ENCODE measurements around the gene LNX1. TPM values are rescaled to one million over a fixed set of nuclear protein-coding genes. Genes with fewer than 3 reads are reported as not detected.

LNX1 gene
- total RNA-seq, 1 experiment from 2014 or later = 1.7 TPM

GRCh38 chr4:53580274-53580673 is 11.0 kb downstream of the LNX1 start:
- H3K27ac Mint-ChIP-seq = no peak overlapping the region
- H3K27me3 Mint-ChIP-seq (ENCODE audit: low read depth) = no peaks in the 10 kb centered on the region
- no peak overlapping the region; the same call in 1 of the 2 replicates for H2BK15ac ChIP-seq (ENCODE audit: low read depth, low read length)
- H3K56ac ChIP-seq (ENCODE audit: insufficient read length, low read depth, low read length) = no peak overlapping the region
- no peak overlapping the region for H4K5ac ChIP-seq (ENCODE audit: insufficient read length, low read depth, low read length)
- H3K23ac ChIP-seq (ENCODE audit: insufficient read length, low read depth, low read length) = no peak overlapping the region
- no peak overlapping the region for H2AFZ ChIP-seq (ENCODE audit: low read length)
- H3K79me1 ChIP-seq (ENCODE audit: insufficient read depth, low read depth, low read length, poor library complexity, severe bottlenecking) = no peaks in the 10 kb centered on the region
- H2BK12ac ChIP-seq (ENCODE audit: insufficient read length, low read depth, low read length) = no peak overlapping the region
- WGBS (ENCODE audit: extremely low coverage, insufficient read length, low lambda C conversion rate) = 100% methylated on average over 1 of the region's 3 CpGs
- no peak for TF ChIP-seq CTCF (conservative IDR thresholded peaks at IDR 0.05)
- DNase-seq = no peak
- no peak overlapping the region for H4K91ac ChIP-seq (ENCODE audit: insufficient read length, low read depth, low read length)
- H3K4me1 Mint-ChIP-seq = peaks cover 8 to 11% of the 10 kb centered on the region in 2 experiments
- H3K9me3 Mint-ChIP-seq = no peaks in the 10 kb centered on the region
- H2BK120ac ChIP-seq (ENCODE audit: low read depth, low read length, poor library complexity, severe bottlenecking) = no peak overlapping the region
- H3K36me3 Mint-ChIP-seq (ENCODE audit: insufficient read depth in 1 of 3, low read depth in 3 of 3) = no peaks in the 10 kb centered on the region
- no peaks in the 10 kb centered on the region for H4K20me1 ChIP-seq (ENCODE audit: control insufficient read depth, insufficient read depth, insufficient read length)
- H3K23me2 ChIP-seq (ENCODE audit: insufficient read length, low read depth, low read length, poor library complexity, severe bottlenecking) = no peaks in the 10 kb centered on the region
- no peak overlapping the region for H2BK20ac ChIP-seq (ENCODE audit: low read depth, low read length, poor library complexity, severe bottlenecking)
- H3K14ac ChIP-seq (ENCODE audit: insufficient read depth, low read length) = no peak overlapping the region
- no peak overlapping the region for H2AK5ac ChIP-seq (ENCODE audit: insufficient read length, low read length)
- no peak overlapping the region for H2BK5ac ChIP-seq (ENCODE audit: insufficient read length, low read length)
- no peak overlapping the region for H3T11ph ChIP-seq (ENCODE audit: low read length)
- no peaks in the 10 kb centered on the region for H3K27me3 ChIP-seq (ENCODE audit: insufficient read depth, low read length)
- no peak overlapping the region for H3K4ac ChIP-seq (ENCODE audit: low read depth, low read length)
- H3K79me2 ChIP-seq (ENCODE audit: insufficient read depth, low read length) = no peaks in the 10 kb centered on the region
- no peak overlapping the region for H3K27ac ChIP-seq (ENCODE audit: insufficient read length, low read depth, low read length)
- H3K9me3 ChIP-seq (ENCODE audit: control insufficient read depth, low read depth, low read length) = no peaks in the 10 kb centered on the region
- H4K8ac ChIP-seq (replicated peaks; ENCODE audit: insufficient read length, low read depth, low read length) = no peak overlapping the region
- no peaks in the 10 kb centered on the region for H3K4me1 ChIP-seq (ENCODE audit: insufficient read depth, low read length)
- no peak overlapping the region for H3K4me3 Mint-ChIP-seq
- peak overlapping the region; percentile 7 for H3K9ac ChIP-seq (ENCODE audit: extremely low read depth, insufficient read length, low read length)
- H3K18ac ChIP-seq (ENCODE audit: insufficient read length, low read depth, low read length) = no peak overlapping the region
- no peak overlapping the region for H3K4me2 ChIP-seq (ENCODE audit: insufficient read depth, insufficient read length, low read length)
